HG03575 (cell line): Measurements from ENCODE around the gene TPRA1.

Source experiments
- ATAC-seq: cut with Tn5 transposase; IDR thresholded peaks from one replicate; pipeline ENCODE4 v1.9.1; 2021; ENCODE audit not compliant: unreplicated experiment, insufficient number of reproducible peaks, low FRiP score; ENCODE audit errors: extremely low read depth

Gene TPRA1

DNA sequence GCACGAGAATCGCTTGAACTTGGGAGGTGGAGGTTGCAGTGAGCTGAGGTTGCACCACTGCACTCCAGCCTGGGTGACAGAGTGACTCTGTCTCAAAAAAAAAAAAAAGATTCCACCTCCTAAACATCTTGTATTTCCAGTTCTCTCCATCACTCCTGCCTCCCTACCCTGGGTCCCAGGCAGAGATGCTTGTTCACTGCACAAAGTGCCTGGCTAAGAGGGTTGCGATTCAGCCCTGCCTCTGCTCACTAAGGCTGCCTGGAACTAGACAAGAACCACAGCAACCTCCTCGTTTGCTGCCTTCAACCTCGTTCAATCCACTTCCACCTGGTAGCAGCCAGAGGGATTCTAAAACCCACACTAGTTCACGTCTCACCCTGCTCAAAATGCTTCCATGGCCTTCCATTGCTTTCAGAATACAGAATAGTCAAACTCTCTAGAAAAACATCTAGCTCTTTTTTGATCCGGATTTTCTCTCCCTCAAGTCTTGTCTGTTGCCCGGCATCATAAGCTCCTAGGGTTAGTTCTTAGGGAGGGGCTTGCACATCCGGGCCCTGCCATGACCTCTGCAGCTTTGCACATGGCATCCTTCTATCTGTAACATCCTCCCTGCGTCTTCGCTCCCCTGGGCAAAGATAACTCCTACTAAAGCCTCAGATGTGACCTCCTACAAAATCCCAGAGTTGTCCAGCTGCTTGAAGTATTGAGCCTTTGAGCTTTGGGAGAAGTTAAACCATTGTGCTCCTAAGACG is 6.7 kb upstream of the TPRA1 start:
- ATAC-seq, result no peak

DNA sequence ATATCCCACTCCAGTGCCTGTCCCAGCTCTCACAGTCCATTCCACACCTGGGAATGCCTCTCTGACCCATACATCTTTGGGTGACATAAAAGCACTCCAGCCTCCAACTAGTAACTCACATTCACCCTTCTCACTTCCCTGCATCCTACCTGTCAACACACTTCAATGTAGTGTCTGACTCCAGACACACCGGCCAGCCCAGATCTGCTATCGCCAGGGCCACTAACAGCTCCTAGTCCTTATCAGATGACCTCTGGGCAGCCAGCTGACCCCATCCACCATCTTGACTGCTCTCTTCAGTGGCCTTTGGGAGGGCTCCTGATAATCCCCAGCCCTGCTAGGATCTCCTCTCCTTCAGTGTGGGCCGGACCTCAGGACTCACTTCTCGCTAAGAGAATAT is 4.8 kb upstream of the TPRA1 start:
- no peak for ATAC-seq

- no peak for ATAC-seq
Observed at GRCh38 chr3:127593178-127593577, 2.6 kb upstream of the TPRA1 start.

- no peak for ATAC-seq
Observed at GRCh38 chr3:127590282-127590592, 296 bp downstream of the TPRA1 start.

DNA sequence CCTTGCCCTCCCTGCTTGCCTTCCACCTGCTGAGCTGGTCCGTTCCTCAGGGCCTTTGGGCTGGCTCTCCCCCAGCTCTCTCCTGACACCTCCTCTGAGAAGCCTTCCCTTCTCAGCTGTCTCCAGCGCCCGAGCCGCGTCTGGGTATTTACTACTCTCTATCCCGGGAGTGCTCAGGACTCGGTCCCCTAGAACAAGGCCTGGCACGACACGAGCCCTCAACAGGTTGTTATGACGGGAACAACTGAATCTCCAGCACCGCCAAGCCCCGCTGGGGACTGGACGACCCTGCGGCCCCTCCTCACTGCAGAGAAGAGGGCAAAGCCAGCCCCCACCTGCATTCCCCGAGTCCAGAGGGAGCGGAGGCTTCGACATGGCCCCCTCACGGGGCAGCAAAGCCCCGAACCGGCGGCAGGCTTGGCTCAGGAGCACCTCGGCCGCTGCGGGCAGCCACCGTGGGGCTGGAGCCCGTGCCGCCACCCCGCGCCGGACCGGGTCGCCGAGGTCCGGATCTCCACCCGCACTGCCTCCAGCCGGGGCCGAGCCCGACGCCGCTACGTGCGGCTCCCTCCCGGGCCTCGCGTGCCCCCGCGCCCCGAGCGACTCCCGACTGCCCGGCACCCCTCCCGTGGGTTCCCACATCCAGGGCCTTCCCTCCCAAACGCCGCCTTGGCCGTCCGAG is 792 bp downstream of the TPRA1 start:
- ATAC-seq, result no peak

GRCh38 chr3:127588806-127589577 is 1.5 kb downstream of the TPRA1 start:
- no peak for ATAC-seq

DNA sequence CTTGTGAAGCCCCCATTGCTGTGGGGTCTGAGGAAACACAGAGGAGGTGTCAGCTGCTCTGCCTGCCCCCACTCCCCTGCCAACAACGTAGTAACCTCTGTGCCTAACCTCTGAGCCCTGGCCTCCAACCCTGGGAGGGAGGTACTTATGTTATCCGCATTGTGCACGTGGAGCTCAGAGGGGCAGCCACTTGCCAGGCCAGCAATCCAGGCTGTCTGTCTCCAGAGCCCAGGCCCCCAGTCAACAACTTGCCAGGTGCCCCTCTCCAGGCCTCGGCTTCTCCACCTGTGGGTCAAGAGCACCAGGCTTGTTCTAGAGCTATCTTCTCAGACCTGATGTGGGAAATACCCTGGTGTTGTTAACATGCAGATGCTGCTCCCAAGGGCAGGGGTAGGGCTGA is 2.7 kb downstream of the TPRA1 start:
- no peak for ATAC-seq

GRCh38 chr3:127585813-127586413 is 4.6 kb downstream of the TPRA1 start:
- ATAC-seq, result no peak

- no peak for ATAC-seq
Observed at GRCh38 chr3:127585163-127585812, 5.2 kb downstream of the TPRA1 start.

DNA sequence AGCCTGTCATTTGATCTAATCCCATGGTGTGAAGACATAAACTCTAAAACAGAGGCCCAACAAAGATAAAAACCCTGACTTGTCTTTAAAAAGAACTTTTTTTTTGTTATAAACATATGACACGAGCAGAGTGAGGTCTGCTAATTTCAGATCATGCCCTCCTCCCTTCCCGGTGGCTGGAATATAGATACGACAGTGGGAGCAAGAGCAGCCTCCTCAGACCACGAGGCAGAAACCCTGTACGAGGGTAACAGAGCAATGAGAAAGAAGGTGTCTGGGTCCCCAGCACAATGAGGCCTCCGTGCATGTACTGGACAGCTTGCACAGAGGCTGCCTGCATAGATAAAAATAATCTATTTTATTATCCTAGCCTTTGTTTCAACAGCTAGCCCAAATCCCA is 5.8 kb downstream of the TPRA1 start:
- no peak for ATAC-seq

DNA sequence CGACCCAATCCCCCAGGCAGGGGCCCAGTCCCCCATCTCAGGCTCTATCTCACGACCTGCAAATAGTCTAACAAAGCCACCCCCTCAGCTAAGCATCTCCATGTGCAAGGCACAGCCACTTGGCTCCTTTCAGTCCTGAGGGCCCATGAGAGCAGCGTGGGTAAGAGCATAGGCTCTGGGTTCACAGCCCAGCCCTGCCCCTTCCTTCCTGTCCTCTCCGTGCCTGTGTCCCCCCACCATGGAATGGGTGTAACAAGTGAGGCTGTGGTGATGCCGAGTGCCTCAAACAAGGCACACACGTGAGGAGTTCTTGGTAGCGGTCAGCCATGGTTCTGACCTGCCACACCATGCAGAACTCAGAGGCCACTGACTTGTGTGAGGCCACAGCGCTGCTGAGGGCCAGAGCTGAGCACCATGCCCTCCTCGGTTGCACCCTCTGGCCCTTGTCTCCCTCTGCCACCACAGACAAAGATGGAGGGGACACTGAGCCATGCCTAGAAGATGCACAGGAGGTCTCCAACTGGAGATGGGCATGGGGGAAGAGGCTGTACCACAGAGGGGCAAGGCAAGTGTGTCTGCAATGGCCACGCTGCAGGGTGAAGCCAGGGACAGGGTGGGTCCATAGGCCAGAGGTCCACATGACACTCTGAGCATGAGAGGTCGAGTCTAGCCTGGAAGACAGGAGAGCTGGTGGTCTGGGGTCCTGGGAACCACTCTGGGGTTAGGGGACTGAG is 10.0 kb downstream of the TPRA1 start:
- ATAC-seq, result no peak

DNA sequence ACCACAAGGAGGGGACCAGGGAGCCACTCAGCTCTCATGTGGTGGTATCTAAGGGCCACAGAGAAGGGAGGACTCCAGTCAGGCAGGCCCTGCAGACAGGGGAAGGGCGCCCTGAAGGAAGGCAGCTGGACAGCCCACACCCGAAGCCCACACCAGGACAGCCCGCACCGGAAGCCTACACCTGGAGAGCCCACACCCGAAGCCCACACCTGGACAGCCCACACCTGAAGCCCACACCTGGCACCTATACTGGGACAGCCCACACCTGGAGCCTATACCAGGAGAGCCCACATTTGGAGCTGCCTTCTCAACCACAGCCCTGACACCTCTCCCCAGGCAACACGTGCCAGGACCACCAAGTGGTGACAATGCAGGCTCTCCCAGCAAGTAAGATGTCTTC is 11.7 kb downstream of the TPRA1 start:
- ATAC-seq, result no peak

DNA sequence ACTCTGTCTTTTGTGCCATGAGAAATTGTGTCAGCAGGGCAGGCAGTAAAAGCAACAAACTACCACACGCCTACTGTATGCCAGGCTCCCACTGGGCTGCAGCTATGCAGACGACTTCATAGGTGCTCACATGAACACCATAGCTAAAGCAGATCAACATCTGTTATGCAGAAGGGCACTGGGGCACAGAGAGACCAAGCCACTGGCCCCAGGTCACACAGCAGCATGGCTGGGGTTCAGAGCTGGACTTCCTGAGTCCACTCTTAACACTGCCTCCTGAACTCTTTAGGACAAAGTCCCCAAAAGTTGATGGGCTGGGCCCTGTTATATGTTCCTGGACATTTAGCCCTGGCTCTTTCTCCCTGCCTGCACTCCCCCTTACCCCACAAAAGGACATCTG is 12.4 kb downstream of the TPRA1 start:
- no peak for ATAC-seq

- no peak for ATAC-seq
Observed at GRCh38 chr3:127577448-127577847, 13.1 kb downstream of the TPRA1 start.

DNA sequence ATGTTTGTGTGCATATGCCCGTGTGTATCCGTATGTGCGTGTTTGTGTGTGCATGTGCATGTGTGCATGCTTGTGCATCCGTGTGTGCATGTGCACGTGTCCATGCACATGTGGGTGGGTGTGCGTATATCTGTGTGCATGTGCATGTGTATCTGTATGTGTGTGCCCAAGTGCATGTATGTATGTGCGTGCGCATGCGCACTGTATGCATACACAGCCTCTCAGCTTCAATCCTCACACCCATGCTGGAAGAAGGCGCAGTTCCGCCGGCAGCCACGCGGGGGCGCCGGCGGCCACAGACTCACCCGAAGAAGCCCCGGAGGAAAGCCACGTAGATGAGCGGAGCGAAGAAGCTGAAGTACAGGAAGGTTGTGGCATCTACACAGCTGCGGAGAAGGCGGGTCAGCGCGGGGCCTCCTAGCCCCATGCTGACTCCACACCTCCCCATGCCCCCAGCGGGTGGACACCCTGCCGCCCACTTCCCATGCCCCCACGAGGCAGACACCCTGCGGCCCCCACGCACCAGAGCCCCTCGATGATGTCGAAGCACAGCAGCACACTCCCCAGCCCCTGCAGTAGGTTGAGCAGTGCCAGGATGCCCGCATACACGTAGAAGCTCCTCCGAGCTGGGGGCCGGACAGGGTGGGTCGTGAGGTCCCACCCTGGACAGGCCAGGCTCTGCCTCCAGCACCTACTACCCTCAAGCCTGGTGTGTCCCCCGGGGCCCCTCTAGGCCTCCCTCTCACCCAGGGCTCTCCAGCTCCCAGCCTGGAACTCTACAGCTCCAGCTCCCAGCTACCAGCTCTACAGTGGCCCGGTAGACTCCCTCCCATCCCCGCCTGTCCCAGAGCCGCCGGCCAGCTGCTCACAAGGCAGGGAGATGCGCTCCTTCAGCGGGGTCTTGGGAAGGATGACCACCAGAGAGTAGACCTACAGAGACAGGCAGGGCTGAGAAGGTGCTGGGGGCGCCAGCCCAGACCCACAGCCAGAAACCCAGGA is 15.4 kb downstream of the TPRA1 start:
- ATAC-seq, result no peak

DNA sequence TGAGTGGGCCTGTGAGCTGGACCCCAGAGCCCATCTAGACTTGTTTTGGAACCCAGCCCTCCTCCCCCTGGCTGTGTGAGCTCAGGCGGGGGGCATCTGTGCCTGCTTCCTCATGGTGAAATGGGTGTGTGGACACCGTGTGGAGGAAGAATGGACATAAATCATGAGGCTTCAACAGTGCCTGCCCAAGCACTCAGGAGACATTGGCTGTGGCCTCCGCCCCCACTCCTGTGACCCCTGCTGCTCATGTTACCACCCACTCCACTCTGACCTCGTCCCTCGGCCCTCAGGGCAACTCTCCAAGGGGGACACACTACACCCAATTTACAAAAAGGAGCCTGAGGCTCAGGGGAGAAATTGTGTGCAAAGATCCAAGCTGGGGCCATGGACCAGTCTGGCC is 16.6 kb downstream of the TPRA1 start:
- no peak for ATAC-seq

GRCh38 chr3:127573401-127573800 is 17.1 kb downstream of the TPRA1 start:
- ATAC-seq, result no peak

GRCh38 chr3:127572735-127573134 is 17.8 kb downstream of the TPRA1 start:
- no peak for ATAC-seq
